ENCODE results near the gene AHRR. TPM values are rescaled to one million over a fixed set of nuclear protein-coding genes. Genes with fewer than 3 reads are reported as not detected.

AHRR gene
- total and polyA plus RNA-seq, 2 of the 4 experiments (the other 2 are of a cell fraction) = 15.6 to 37.1 TPM

GRCh38 chr5:346229-346935 is 24.9 kb downstream of the AHRR start:
- CTCF ChIA-PET = no interaction called here
- POLR2A ChIA-PET (ENCODE audit: unreplicated experiment) = no interaction called here
- H3K14ac ChIP-seq (replicated peaks; ENCODE audit: low read depth, low read length) = no peak overlapping the region

More at GRCh38 chr5:346229-346935, 24.9 kb downstream of the AHRR start:
- Histone ChIP-seq H3K56ac (ENCODE audit: extremely low read depth, insufficient read depth, low read length) (no peak overlapping the region), H3K27ac (ENCODE audit: insufficient read depth, low read length) (no peak overlapping the region), H2BK15ac (ENCODE audit: low read depth, low read length) (no peak overlapping the region), H3K4me3 (ENCODE audit: insufficient read depth, low read depth, low read length) (no peak overlapping the region), H3K4me1 (ENCODE audit: control insufficient read depth, insufficient read depth, low read length) (peaks cover 17% of the 10 kb centered on the region), H4K20me1 (ENCODE audit: insufficient read depth, low read length) (peaks cover 26% of the 10 kb centered on the region), H3K27me3 (ENCODE audit: control insufficient read depth, insufficient read depth, low read length) (no peaks in the 10 kb centered on the region), H3K9ac (ENCODE audit: low read depth, low read length) (no peak overlapping the region), H2AK5ac (ENCODE audit: low read depth, low read length) (no peak overlapping the region), H4K8ac (ENCODE audit: low read depth in 2 of 2, low read length in 2 of 2) (no peak overlapping the region), H4K5ac (ENCODE audit: low read depth, low read length) (no peak overlapping the region), H2BK120ac (ENCODE audit: low read depth, low read length) (no peak overlapping the region), H3K9me3 (ENCODE audit: control insufficient read depth, insufficient read depth, low read length) (no peaks in the 10 kb centered on the region), H3K79me1 (ENCODE audit: low read depth in 1 of 2, low read length in 2 of 2) (peaks cover 38 to 69% of the 10 kb centered on the region in 2 experiments), H2AK9ac (replicated peaks; ENCODE audit: low read depth, low read length, poor library complexity) (no peak overlapping the region), H3K18ac (ENCODE audit: low read depth, low read length) (no peak overlapping the region), H2BK20ac (ENCODE audit: low read depth, low read length) (no peak overlapping the region), H3K4me2 (ENCODE audit: low read depth, low read length) (no peak overlapping the region), H3K4ac (ENCODE audit: low read depth, low read length) (no peak overlapping the region; the same call in 1 of the 2 replicates), H4K91ac (ENCODE audit: insufficient read depth, low read depth, low read length) (no peak overlapping the region), H3K9me1 (ENCODE audit: insufficient read depth, low read length) (peaks cover 17% of the 10 kb centered on the region), H3K23ac (ENCODE audit: low read depth, low read length) (no peak overlapping the region), H2AFZ (replicated peaks; ENCODE audit: low read length, poor library complexity) (peak overlapping the region; percentile 2), H3K36me3 (ENCODE audit: control insufficient read depth, insufficient read depth, low read length) (peaks cover 40% of the 10 kb centered on the region), H2BK5ac (ENCODE audit: low read depth, low read length, poor library complexity, severe bottlenecking) (no peak overlapping the region)
- TF ChIP-seq RAD21 (IDR thresholded peaks at IDR 0.05; ENCODE audit: low read length) (no peak), POLR2A (IDR thresholded peaks at IDR 0.05; ENCODE audit: low read depth, low read length) (no peak), CEBPB (IDR thresholded peaks at IDR 0.05; ENCODE audit: low read depth, low read length) (no peak), NFE2L2 (IDR thresholded peaks at IDR 0.05; ENCODE audit: low read depth, low read length) (no peak), ELK1 (IDR thresholded peaks at IDR 0.05; ENCODE audit: borderline replicate concordance, low read depth, low read length) (no peak), BHLHE40 (IDR thresholded peaks at IDR 0.05; ENCODE audit: low read depth, low read length) (no peak), FOS (IDR thresholded peaks at IDR 0.05; ENCODE audit: low read depth, low read length) (no peak), MAFK (IDR thresholded peaks at IDR 0.05; ENCODE audit: low read depth, low read length) (no peak), CHD1 (IDR thresholded peaks at IDR 0.05; ENCODE audit: low read depth, low read length) (no peak), RCOR1 (IDR thresholded peaks at IDR 0.05; ENCODE audit: insufficient replicate concordance, low read length) (no peak), USF2 (IDR thresholded peaks at IDR 0.05; ENCODE audit: low read depth, low read length) (no peak), MXI1 (IDR thresholded peaks at IDR 0.05; ENCODE audit: borderline replicate concordance, low read depth, low read length) (no peak), MAZ (IDR thresholded peaks at IDR 0.05; ENCODE audit: borderline replicate concordance, low read depth, low read length) (no peak), CTCF (conservative IDR thresholded peaks at IDR 0.05; ENCODE audit: low read depth, low read length) (no peak)
- intact Hi-C loops (cut with micrococcal nuclease) (no loop called here), in situ Hi-C loops (cut with MboI; ENCODE audit: low sequenced_read_pairs) (no loop called here), dilution Hi-C loops (cut with HindIII; ENCODE audit: low sequenced_read_pairs, unreplicated experiment) (no loop called here)
- no TSS peak for BruUV-seq (replicated peaks)
- ATAC-seq (ENCODE audit: low read depth) (no peak), DNase-seq (no peak)
- WGBS, 2 experiments (ENCODE audit: extremely low coverage in 2 of 2, insufficient read length in 1 of 2) = 80% methylated on average over 5 of the region's 24 CpGs; no CpG with 5 or more reads in 1 of the 2 experiments
